PC-3 (cell line): ENCODE results near the gene SMG1. TPM values are rescaled to one million over a fixed set of nuclear protein-coding genes. Genes with fewer than 3 reads are reported as not detected.

Experiments
- ATAC-seq: fragments of 200-7000 bp; cut with Tn5 transposase; 2 replicates; pipeline ENCODE4 v1.9.1; 2020; ENCODE audit warnings: mild to moderate bottlenecking, moderate library complexity
- BruUV-seq: library from RNA; stranded (reverse); fragments of 400-500 nt; replicated peaks from 2 replicates; lab custom pipeline; 2021; lab: Mats Ljungman, UMichigan
- CTCF ChIA-PET: fragments of 300-600 bp; sonication (Branson Sonifier 250); formaldehyde crosslinking; loops from one replicate; lab custom pipeline; 2022; ENCODE audit warnings: antibody characterized with exemption; lab: Charles Lee
- POLR2A ChIA-PET: fragments of 300-600 bp; sonication (Branson Sonifier 250); formaldehyde crosslinking; loops from one replicate; lab custom pipeline; 2022; ENCODE audit warnings: antibody characterized with exemption; ENCODE audit not compliant: unreplicated experiment; lab: Charles Lee
- DNase-seq: peaks from one replicate; pipeline ENCODE4 v3.0.0-alpha.2; 2015
- H2AFZ ChIP-seq: fragments of 300-600 bp; sonication (generic); 2 replicates; pipeline ENCODE4 v1.6.0; 2016; ENCODE audit warnings: antibody characterized with exemption, low read length
- H3F3A ChIP-seq: fragments of 300-600 bp; sonication (generic); one replicate; pipeline ENCODE4 v1.6.0; 2017; ENCODE audit warnings: antibody characterized with exemption, low read length, control low read depth, mild to moderate bottlenecking; ENCODE audit not compliant: unreplicated experiment
- H3K27ac ChIP-seq: fragments of 300-600 bp; sonication (generic); 2 replicates; pipeline ENCODE4 v1.5.1; 2016; ENCODE audit warnings: mild to moderate bottlenecking, low read length
- H3K27me3 ChIP-seq: fragments of 300-600 bp; sonication (generic); 2 replicates; pipeline ENCODE4 v1.6.1; 2016; ENCODE audit warnings: low read length, mixed read lengths
- H3K36me3 ChIP-seq: fragments of 300-600 bp; sonication (generic); 2 replicates; pipeline ENCODE4 v1.6.1; 2016; ENCODE audit warnings: low read depth, mixed run types, low read length, mixed read lengths
- H3K4me1 ChIP-seq: fragments of 300-600 bp; sonication (generic); 2 replicates; pipeline ENCODE4 v1.5.1; 2016; ENCODE audit warnings: low read length; ENCODE audit not compliant: insufficient read depth
- H3K4me2 ChIP-seq: fragments of 300-600 bp; sonication (generic); 2 replicates; pipeline ENCODE4 v1.6.0; 2016; ENCODE audit warnings: low read length
- H3K4me3 ChIP-seq: fragments of 300-600 bp; sonication (generic); 2 replicates; pipeline ENCODE4 v1.5.1; 2016; ENCODE audit warnings: mild to moderate bottlenecking, low read length, mixed read lengths
- H3K79me2 ChIP-seq: fragments of 300-600 bp; sonication (generic); 2 replicates; pipeline ENCODE4 v1.6.1; 2017; ENCODE audit warnings: low read length, mixed read lengths
- H3K9ac ChIP-seq: fragments of 300-600 bp; sonication (generic); 2 replicates; pipeline ENCODE4 v1.6.0; 2016; ENCODE audit warnings: mild to moderate bottlenecking, low read length
- H3K9me2 ChIP-seq: fragments of 300-600 bp; sonication (generic); replicated peaks from 2 replicates; pipeline ENCODE4 v1.6.1; 2016; ENCODE audit warnings: mixed run types, low read length, mixed read lengths
- H3K9me3 ChIP-seq: fragments of 300-600 bp; sonication (generic); 2 replicates; pipeline ENCODE4 v1.6.1; 2016; ENCODE audit warnings: low read length, mixed read lengths
- H4K20me1 ChIP-seq: fragments of 300-600 bp; sonication (generic); 2 replicates; pipeline ENCODE4 v1.6.1; 2016; ENCODE audit warnings: low read length, mixed read lengths
- EZH2 ChIP-seq: fragments of 300-600 bp; sonication (generic); IDR thresholded peaks from one replicate; pipeline ENCODE4 v1.6.1; 2017; ENCODE audit warnings: antibody characterized with exemption, mild to moderate bottlenecking, low read length; ENCODE audit not compliant: unreplicated experiment
- EZH2phosphoT487 ChIP-seq: fragments of 300-600 bp; sonication (generic); IDR thresholded peaks from 2 replicates; pipeline ENCODE4 v1.6.1; 2018; ENCODE audit warnings: mild to moderate bottlenecking, antibody characterized with exemption, low read length, borderline replicate concordance
- intact Hi-C: fragments of 100-400 bp; cut with micrococcal nuclease; formaldehyde crosslinking; loops from 2 replicates; pipeline ENCODE4 v1.9.0; 2023
- total RNA-seq: library from RNA; depleted of rRNA; stranded (reverse); fragments of >200 nt; gene quantifications from 2 replicates; pipeline ENCODE4 v1.2.3, GENCODE V29; 2014
- TF ChIP-seq, protein P1 (sequence below): fragments of 300-600 bp; sonication (generic); conservative IDR thresholded peaks from 2 replicates; pipeline ENCODE4 v1.5.1; 2017; ENCODE audit warnings: antibody characterized with exemption, low read depth, mild to moderate bottlenecking, low read length

Gene SMG1
- total RNA-seq, 1 experiment from 2014 or later: 37.6 TPM

DNA sequence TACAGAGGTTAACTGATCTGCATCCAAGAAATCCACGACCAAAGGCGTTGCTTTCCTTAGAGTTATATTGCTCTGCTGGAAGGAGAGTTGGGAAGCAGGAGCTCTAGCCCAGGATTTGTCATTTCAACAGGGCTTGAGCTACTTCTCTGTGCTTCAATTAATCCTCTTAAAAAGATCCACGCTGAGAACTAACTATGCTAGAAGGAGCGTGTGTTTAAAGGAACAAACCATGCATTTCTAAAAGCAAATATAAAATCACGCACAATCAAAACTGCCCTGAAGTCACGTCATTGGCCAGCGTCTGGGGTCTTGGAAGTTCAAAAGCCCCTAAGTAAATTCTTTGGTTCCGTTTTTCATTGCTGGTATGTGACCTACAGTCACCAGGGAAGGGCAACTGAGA is 125.9 kb downstream of the SMG1 start:
- CTCF ChIA-PET: no interaction called here

DNA sequence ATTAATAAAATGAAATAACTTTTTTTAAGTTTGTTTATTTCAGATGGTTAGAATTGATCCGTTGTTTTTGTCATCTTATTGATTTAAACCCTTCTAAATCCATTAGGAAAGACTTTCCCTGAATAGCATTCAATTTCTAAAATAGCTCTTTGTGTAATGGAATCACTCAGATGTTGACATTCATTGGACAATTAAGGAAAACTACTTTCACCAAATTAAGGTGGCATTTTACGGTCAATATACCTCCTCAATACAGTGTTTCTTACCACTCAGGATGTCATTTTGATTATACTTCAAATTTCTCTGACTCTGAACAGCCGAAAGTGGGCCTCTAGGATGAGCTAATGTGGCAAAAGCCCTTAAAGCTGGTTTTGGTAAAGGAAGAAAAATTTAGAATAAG is 126.7 kb downstream of the SMG1 start:
- peak overlapping the region; percentile 100 for H3K4me3 ChIP-seq

More for the DNA sequence above, 125.9 kb downstream of the SMG1 start:
- Histone ChIP-seq H3K4me3 (peak overlapping the region; percentile 100), H3K4me1 (peaks cover 30% of the 10 kb centered on the region), H3K27me3 (no peaks in the 10 kb centered on the region), H3K27ac (no peak overlapping the region), H3K36me3 (peaks cover 34% of the 10 kb centered on the region), H3K9me3 (no peaks in the 10 kb centered on the region), H3K4me2 (peak overlapping the region; percentile 99), H3K9me2 (no peaks in the 10 kb centered on the region), H3K9ac (peak overlapping the region; percentile 95), H2AFZ (no peak overlapping the region), H3K79me2 (peaks cover 66% of the 10 kb centered on the region), H3F3A (no peaks in the 10 kb centered on the region), H4K20me1 (peaks cover 47% of the 10 kb centered on the region)
- intact Hi-C loops: loop anchor here (5.0 to 10.0 kb wide), 2 partner anchors 165 to 267 kb away; partner anchors contain the start of gene COQ7
- POLR2A ChIA-PET: interaction anchor here (2.3 kb wide), 1 partner anchor 10 kb away, joined by 11 read pairs; the partner anchor contains the start of gene RPS15A
- ATAC-seq (no peak), DNase-seq (no peak)
- TF ChIP-seq EZH2: no peak
- TF ChIP-seq, protein P1, sequence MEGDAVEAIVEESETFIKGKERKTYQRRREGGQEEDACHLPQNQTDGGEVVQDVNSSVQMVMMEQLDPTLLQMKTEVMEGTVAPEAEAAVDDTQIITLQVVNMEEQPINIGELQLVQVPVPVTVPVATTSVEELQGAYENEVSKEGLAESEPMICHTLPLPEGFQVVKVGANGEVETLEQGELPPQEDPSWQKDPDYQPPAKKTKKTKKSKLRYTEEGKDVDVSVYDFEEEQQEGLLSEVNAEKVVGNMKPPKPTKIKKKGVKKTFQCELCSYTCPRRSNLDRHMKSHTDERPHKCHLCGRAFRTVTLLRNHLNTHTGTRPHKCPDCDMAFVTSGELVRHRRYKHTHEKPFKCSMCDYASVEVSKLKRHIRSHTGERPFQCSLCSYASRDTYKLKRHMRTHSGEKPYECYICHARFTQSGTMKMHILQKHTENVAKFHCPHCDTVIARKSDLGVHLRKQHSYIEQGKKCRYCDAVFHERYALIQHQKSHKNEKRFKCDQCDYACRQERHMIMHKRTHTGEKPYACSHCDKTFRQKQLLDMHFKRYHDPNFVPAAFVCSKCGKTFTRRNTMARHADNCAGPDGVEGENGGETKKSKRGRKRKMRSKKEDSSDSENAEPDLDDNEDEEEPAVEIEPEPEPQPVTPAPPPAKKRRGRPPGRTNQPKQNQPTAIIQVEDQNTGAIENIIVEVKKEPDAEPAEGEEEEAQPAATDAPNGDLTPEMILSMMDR: no peak
- TF ChIP-seq EZH2phosphoT487: no peak
- BruUV-seq: no TSS peak

DNA sequence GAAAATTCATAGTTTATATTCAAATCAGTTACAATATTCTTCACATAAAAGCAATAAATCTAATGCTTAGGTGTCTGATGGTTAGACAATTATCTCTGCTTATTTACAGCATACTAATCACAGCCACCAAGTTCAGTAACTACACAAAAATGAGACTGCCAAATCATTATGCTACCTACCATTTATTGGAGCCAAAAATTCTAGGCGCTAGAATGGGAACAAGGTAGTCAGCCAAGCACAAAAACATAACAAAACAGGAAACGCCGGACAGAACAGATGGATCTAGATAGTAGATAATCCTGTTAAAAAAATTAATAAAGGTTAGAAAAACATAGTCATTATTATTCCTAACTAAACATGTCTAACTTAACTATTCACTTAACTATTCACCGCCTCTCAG is 128.5 kb downstream of the SMG1 start:
- no peak overlapping the region for H3K9ac ChIP-seq
- H3K79me2 ChIP-seq: peaks cover 62% of the 10 kb centered on the region
- H3K27ac ChIP-seq: no peak overlapping the region
- peaks cover 52% of the 10 kb centered on the region for H3K36me3 ChIP-seq
- no peaks in the 10 kb centered on the region for H3K9me3 ChIP-seq
- DNase-seq (no peak), ATAC-seq (no peak)
- ChIA-PET POLR2A (no interaction called here), CTCF (no interaction called here)
- H3K27me3 ChIP-seq: no peaks in the 10 kb centered on the region
- H3F3A ChIP-seq: no peaks in the 10 kb centered on the region
- no peak for TF ChIP-seq EZH2phosphoT487
- no peak for TF ChIP-seq EZH2
- TF ChIP-seq, protein P1: no peak
- BruUV-seq: no TSS peak
- no peak overlapping the region for H2AFZ ChIP-seq
- H4K20me1 ChIP-seq: peaks cover 47% of the 10 kb centered on the region
- H3K4me3 ChIP-seq: no peak overlapping the region
- peak overlapping the region; percentile 99 for H3K4me2 ChIP-seq
- intact Hi-C loops: no loop called here
- H3K9me2 ChIP-seq: no peaks in the 10 kb centered on the region
- H3K4me1 ChIP-seq: peaks cover 19% of the 10 kb centered on the region; the same call in 1 of the 2 replicates

More for the DNA sequence above, 126.7 kb downstream of the SMG1 start:
- CTCF ChIA-PET: no interaction called here
- peak overlapping the region; percentile 99 for H3K4me2 ChIP-seq
- BruUV-seq: no TSS peak
- H2AFZ ChIP-seq: no peak overlapping the region
- peak overlapping the region; percentile 95 for H3K9ac ChIP-seq
- TF ChIP-seq, protein P1: no peak
- TF ChIP-seq EZH2: no peak
- TF ChIP-seq EZH2phosphoT487: no peak
- no peaks in the 10 kb centered on the region for H3K9me2 ChIP-seq
- intact Hi-C loops: no loop called here
- peaks cover 39% of the 10 kb centered on the region for H3K36me3 ChIP-seq
- H3K27ac ChIP-seq: no peak overlapping the region
- no peaks in the 10 kb centered on the region for H3F3A ChIP-seq
- H3K4me1 ChIP-seq: peaks cover 23% of the 10 kb centered on the region
- no peak for DNase-seq
- H3K27me3 ChIP-seq: no peaks in the 10 kb centered on the region
- H3K79me2 ChIP-seq: peaks cover 67% of the 10 kb centered on the region
- H4K20me1 ChIP-seq: peaks cover 47% of the 10 kb centered on the region
- POLR2A ChIA-PET: no interaction called here
- no peak for ATAC-seq
- H3K9me3 ChIP-seq: no peaks in the 10 kb centered on the region
